OCI-LY7 (cell line): ENCODE data around the gene LRRC4. TPM values are rescaled to one million over a fixed set of nuclear protein-coding genes. Genes with fewer than 3 reads are reported as not detected.

Experiments
- BruUV-seq: library from RNA; stranded (reverse); fragments of 400-500 nt; replicated peaks from 2 replicates; lab custom pipeline; 2021; lab: Mats Ljungman, UMichigan
- CTCF ChIA-PET: fragments of 300-600 bp; sonication (Branson Sonifier 250); formaldehyde crosslinking; loops from one replicate; lab custom pipeline; 2022; ENCODE audit warnings: antibody characterized with exemption; ENCODE audit not compliant: unreplicated experiment; lab: Charles Lee
- POLR2A ChIA-PET: fragments of 300-600 bp; sonication (Branson Sonifier 250); formaldehyde crosslinking; loops from one replicate; lab custom pipeline; 2022; ENCODE audit warnings: antibody characterized with exemption; lab: Charles Lee
- DNase-seq: peaks from one replicate; pipeline ENCODE4 v3.0.0-alpha.2; 2015; ENCODE audit warnings: low spot score
- H2AFZ ChIP-seq: fragments of 200-600 bp; sonication (generic), shearing (Covaris generic); 2 replicates; pipeline ENCODE4 v1.6.1; 2014; ENCODE audit warnings: mild to moderate bottlenecking, antibody characterized with exemption, low read length, moderate library complexity
- H3K27ac ChIP-seq: fragments of 200-600 bp; sonication (generic); 2 replicates; pipeline ENCODE4 v1.5.1; 2014; ENCODE audit warnings: mixed run types, low read depth, mild to moderate bottlenecking, moderate library complexity, low read length, inconsistent platforms; ENCODE audit not compliant: poor library complexity, severe bottlenecking
- H3K36me3 ChIP-seq: fragments of 200-600 bp; sonication (generic); 2 replicates; pipeline ENCODE4 v1.6.1; 2014; ENCODE audit warnings: mild to moderate bottlenecking, antibody characterized with exemption, low read length, moderate library complexity, mixed read lengths; ENCODE audit not compliant: insufficient read depth
- H3K4me1 ChIP-seq: fragments of 200-600 bp; sonication (generic); 2 replicates; pipeline ENCODE4 v1.5.1; 2014; ENCODE audit warnings: mild to moderate bottlenecking, low read length; ENCODE audit not compliant: insufficient read depth, poor library complexity, severe bottlenecking
- H3K4me2 ChIP-seq: fragments of 200-600 bp; sonication (generic); 2 replicates; pipeline ENCODE4 v1.6.1; 2014; ENCODE audit warnings: mild to moderate bottlenecking, low read length
- H3K4me3 ChIP-seq: fragments of 200-600 bp; sonication (generic); 2 replicates; pipeline ENCODE4 v1.5.1; 2014; ENCODE audit warnings: mild to moderate bottlenecking, low read depth, low read length; ENCODE audit not compliant: poor library complexity, severe bottlenecking
- H3K79me2 ChIP-seq: fragments of 200-600 bp; sonication (generic); 2 replicates; pipeline ENCODE4 v1.6.1; 2016; ENCODE audit warnings: low read depth, mild to moderate bottlenecking, low read length, moderate library complexity, mixed read lengths; ENCODE audit not compliant: insufficient read depth
- H3K9me2 ChIP-seq: fragments of 200-600 bp; sonication (generic); 2 replicates; pipeline ENCODE4 v1.6.1; 2016; ENCODE audit warnings: mild to moderate bottlenecking, low read length, mixed read lengths; ENCODE audit not compliant: insufficient read depth
- H3K9me3 ChIP-seq: fragments of 200-600 bp; sonication (generic); 2 replicates; pipeline ENCODE4 v1.6.1; 2014; ENCODE audit warnings: mild to moderate bottlenecking, mixed run types, low read length, mixed read lengths
- H4K20me1 ChIP-seq: fragments of 200-600 bp; sonication (generic); 2 replicates; pipeline ENCODE4 v1.6.1; 2014; ENCODE audit warnings: mild to moderate bottlenecking, antibody characterized with exemption, low read length, moderate library complexity, mixed read lengths; ENCODE audit not compliant: insufficient read depth
- CTCF ChIP-seq: fragments of 200-600 bp; sonication (generic); conservative IDR thresholded peaks from 2 replicates; pipeline ENCODE4 v1.5.1; 2014; ENCODE audit warnings: mild to moderate bottlenecking, antibody characterized with exemption, low read length, moderate library complexity, mixed read lengths
- EZH2phosphoT487 ChIP-seq: fragments of 200-600 bp; sonication (generic); IDR thresholded peaks from 2 replicates; pipeline ENCODE4 v1.6.1; 2018; ENCODE audit warnings: low read depth, borderline replicate concordance, mild to moderate bottlenecking, mixed run types, antibody characterized with exemption, low read length, moderate library complexity, mixed read lengths
- intact Hi-C: fragments of 100-400 bp; cut with micrococcal nuclease; formaldehyde crosslinking; loops from one replicate; pipeline ENCODE4 v1.10.0; 2022; ENCODE audit not compliant: unreplicated experiment
- total RNA-seq, 2 experiments: library from RNA; depleted of rRNA in 1 of 2; stranded (reverse); fragments of >200 nt in 1 of 2; shearing (Covaris generic) in 1 of 2; gene quantifications; 2 replicates each; pipeline ENCODE4 v1.2.3, GENCODE V29; 2014 to 2022

The LRRC4 gene
- total RNA-seq, 2 experiments from 2014 or later: not detected

GRCh38 chr7:127979728-127980126, 51.5 kb downstream of the LRRC4 start:
- H3K9me2 ChIP-seq: no peaks in the 10 kb centered on the region
- H3K9me3 ChIP-seq: peaks cover 6% of the 10 kb centered on the region
- no peak for TF ChIP-seq CTCF
- TF ChIP-seq EZH2phosphoT487: no peak
- H3K4me2 ChIP-seq: no peak overlapping the region
- intact Hi-C loops: no loop called here
- no peaks in the 10 kb centered on the region for H4K20me1 ChIP-seq
- H2AFZ ChIP-seq: no peak overlapping the region
- no peaks in the 10 kb centered on the region for H3K4me1 ChIP-seq
- ChIA-PET POLR2A (interaction anchor here (0.6 to 0.8 kb wide), 3 partner anchors 115 to 1110 kb away, joined by 3 to 5 read pairs (median 3); no protein-coding TSS in a partner anchor), CTCF (no interaction called here)
- H3K4me3 ChIP-seq: no peak overlapping the region
- H3K27ac ChIP-seq: no peak overlapping the region
- no peaks in the 10 kb centered on the region for H3K79me2 ChIP-seq
- BruUV-seq: no TSS peak
- DNase-seq: no peak
- peaks cover 43% of the 10 kb centered on the region for H3K36me3 ChIP-seq

GRCh38 chr7:127979113-127979727, 52.0 kb downstream of the LRRC4 start:
- Histone ChIP-seq H4K20me1 (no peaks in the 10 kb centered on the region), H3K36me3 (peaks cover 43% of the 10 kb centered on the region), H3K4me1 (no peaks in the 10 kb centered on the region), H3K4me3 (no peak overlapping the region), H3K9me2 (no peaks in the 10 kb centered on the region), H3K9me3 (peaks cover 6% of the 10 kb centered on the region), H3K4me2 (no peak overlapping the region), H3K79me2 (no peaks in the 10 kb centered on the region), H2AFZ (no peak overlapping the region), H3K27ac (no peak overlapping the region)
- POLR2A ChIA-PET: interaction anchor here (0.8 kb wide), 1 partner anchor 116 kb away, joined by 3 read pairs; no protein-coding TSS in a partner anchor
- CTCF ChIA-PET: no interaction called here
- TF ChIP-seq EZH2phosphoT487 (no peak), CTCF (no peak)
- DNase-seq: no peak
- intact Hi-C loops: no loop called here
- BruUV-seq: no TSS peak

- no peaks in the 10 kb centered on the region for H3K4me1 ChIP-seq
- H3K36me3 ChIP-seq: peaks cover 43% of the 10 kb centered on the region
- no peak for DNase-seq
- H3K4me3 ChIP-seq: no peak overlapping the region
- H4K20me1 ChIP-seq: no peaks in the 10 kb centered on the region
- no peaks in the 10 kb centered on the region for H3K9me2 ChIP-seq
- POLR2A ChIA-PET: no interaction called here
- H3K4me2 ChIP-seq: no peak overlapping the region
- H2AFZ ChIP-seq: no peak overlapping the region
- CTCF ChIA-PET: no interaction called here
- TF ChIP-seq CTCF (no peak), EZH2phosphoT487 (no peak)
- no peak overlapping the region for H3K27ac ChIP-seq
- no TSS peak for BruUV-seq
- peaks cover 6% of the 10 kb centered on the region for H3K9me3 ChIP-seq
- H3K79me2 ChIP-seq: no peaks in the 10 kb centered on the region
- intact Hi-C loops: no loop called here
Measured at GRCh38 chr7:127978421-127978820, 52.8 kb downstream of the LRRC4 start.
